H1 (cell line): ENCODE data around the gene IFT80. TPM values are rescaled to one million over a fixed set of nuclear protein-coding genes. Genes with fewer than 3 reads are reported as not detected.

Experiments
- CBX5 ChIP-seq: fragments of 300-800, 300-1000 bp; sonication (generic); IDR thresholded peaks from 2 replicates; pipeline ENCODE4 v1.7.1; 2016; ENCODE audit warnings: antibody characterized with exemption, low read length, low read depth
- KDM1A ChIP-seq: fragments of 200-600, 300-600 bp; sonication (generic); IDR thresholded peaks from 2 replicates; pipeline ENCODE4 v1.7.1; 2016; ENCODE audit warnings: mild to moderate bottlenecking, low read length, borderline replicate concordance
- POU5F1 ChIP-seq: IDR thresholded peaks from 2 replicates; pipeline ENCODE4 v1.6.1; 2011; ENCODE audit warnings: low read depth, mild to moderate bottlenecking, low read length, moderate library complexity
- RXRA ChIP-seq: IDR thresholded peaks from 2 replicates; pipeline ENCODE4 v1.6.1; 2011; ENCODE audit warnings: low read depth, mild to moderate bottlenecking, low read length, moderate library complexity; ENCODE audit not compliant: insufficient read depth
- SUZ12 ChIP-seq: fragments of 200-600 bp; sonication (generic); IDR thresholded peaks from 2 replicates; pipeline ENCODE4 v1.6.1; 2012; ENCODE audit warnings: mild to moderate bottlenecking, inconsistent platforms, low read length, moderate library complexity, mixed read lengths
- ZNF274 ChIP-seq: IDR thresholded peaks from 2 replicates; pipeline ENCODE4 v1.7.0; 2012; ENCODE audit warnings: low read length, borderline replicate concordance; ENCODE audit errors: extremely low read depth
- polyA plus RNA-seq, 7 experiments: library from polyadenylated mRNA; depleted of rRNA in 3 of 7; stranded (reverse) in 5 of 7; unstranded in 2 of 7; fragments of >200 nt in 5 of 7; fragments of 200-250 nt in 2 of 7; gene quantifications; 1 replicate in 5 of 7; 2 replicates in 1 of 7; 4 replicates in 1 of 7; pipeline versions ENCODE4 v1.2.1 to v1.2.3, GENCODE V29; 2011 to 2013; ENCODE audit warnings: missing spikeins in 2 of 7, mixed read lengths in 2 of 7
- total RNA-seq: library from RNA; stranded (reverse); fragmentation: NEBNext Ultra II Directional; extraction: Animal tissue kit (Norgen Biotek cat#: 25700); gene quantifications from 2 replicates; pipeline ENCODE4 v1.2.1, GENCODE V29; 2021
- TF ChIP-seq, protein P1 (sequence below): fragments of 300-600 bp; sonication (generic); IDR thresholded peaks from 2 replicates; pipeline ENCODE4 v1.7.1; 2012; ENCODE audit warnings: low read length, moderate library complexity, mild to moderate bottlenecking, inconsistent platforms; ENCODE audit not compliant: insufficient replicate concordance
- TF ChIP-seq, protein P2 (sequence below): IDR thresholded peaks from 2 replicates; pipeline ENCODE4 v1.6.1; 2012; ENCODE audit warnings: inconsistent platforms

The IFT80 gene
- total and polyA plus RNA-seq, 2 of the 8 experiments (the other 6 are each of a cell fraction or from before 2014, with no cell fraction given), result 7.2 to 25.9 TPM

DNA sequence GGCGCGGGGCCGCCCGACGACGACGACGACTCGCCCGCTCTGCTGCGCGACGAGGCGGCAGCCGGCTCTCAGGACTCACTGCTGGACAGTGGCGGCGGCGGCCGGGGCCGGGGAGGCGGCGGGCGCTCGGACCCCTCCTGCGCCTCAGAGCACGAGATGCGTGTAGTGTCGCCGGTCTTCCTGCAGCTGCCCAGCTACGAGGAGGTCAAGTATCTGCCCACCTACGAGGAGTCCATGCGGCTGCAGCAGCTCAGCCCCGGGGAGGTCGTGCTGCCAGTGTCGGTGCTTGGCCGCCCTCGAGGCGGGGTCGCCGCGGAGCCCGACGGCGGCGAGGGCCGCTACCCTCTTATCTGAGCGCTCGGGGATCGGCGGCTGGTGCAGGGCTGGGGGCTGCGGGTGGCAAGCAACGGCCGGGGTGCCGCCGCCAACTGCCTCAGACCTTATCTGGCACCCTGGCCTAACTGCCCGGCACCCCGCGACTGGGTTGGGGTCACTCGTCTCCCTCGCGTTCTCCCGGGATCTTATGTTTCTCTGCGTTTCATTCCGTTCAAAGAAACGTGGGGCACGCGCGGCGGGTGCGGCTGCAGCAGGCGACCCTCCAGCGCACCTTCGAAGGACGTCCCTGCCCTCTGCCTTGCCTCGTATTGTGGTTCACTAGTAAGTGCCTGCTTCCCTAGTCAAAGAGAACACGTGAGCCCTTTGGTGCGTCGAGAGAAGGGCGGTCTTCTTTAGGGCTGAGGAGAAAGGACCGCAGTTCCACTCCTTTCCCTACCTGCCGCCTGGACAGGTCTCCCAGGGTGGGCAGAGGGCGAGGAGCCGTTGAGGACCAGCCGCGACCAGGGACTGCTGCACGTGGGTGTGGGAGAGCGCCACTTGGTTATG is 172.8 kb downstream of the IFT80 start (continued):
- TF ChIP-seq, protein P1, sequence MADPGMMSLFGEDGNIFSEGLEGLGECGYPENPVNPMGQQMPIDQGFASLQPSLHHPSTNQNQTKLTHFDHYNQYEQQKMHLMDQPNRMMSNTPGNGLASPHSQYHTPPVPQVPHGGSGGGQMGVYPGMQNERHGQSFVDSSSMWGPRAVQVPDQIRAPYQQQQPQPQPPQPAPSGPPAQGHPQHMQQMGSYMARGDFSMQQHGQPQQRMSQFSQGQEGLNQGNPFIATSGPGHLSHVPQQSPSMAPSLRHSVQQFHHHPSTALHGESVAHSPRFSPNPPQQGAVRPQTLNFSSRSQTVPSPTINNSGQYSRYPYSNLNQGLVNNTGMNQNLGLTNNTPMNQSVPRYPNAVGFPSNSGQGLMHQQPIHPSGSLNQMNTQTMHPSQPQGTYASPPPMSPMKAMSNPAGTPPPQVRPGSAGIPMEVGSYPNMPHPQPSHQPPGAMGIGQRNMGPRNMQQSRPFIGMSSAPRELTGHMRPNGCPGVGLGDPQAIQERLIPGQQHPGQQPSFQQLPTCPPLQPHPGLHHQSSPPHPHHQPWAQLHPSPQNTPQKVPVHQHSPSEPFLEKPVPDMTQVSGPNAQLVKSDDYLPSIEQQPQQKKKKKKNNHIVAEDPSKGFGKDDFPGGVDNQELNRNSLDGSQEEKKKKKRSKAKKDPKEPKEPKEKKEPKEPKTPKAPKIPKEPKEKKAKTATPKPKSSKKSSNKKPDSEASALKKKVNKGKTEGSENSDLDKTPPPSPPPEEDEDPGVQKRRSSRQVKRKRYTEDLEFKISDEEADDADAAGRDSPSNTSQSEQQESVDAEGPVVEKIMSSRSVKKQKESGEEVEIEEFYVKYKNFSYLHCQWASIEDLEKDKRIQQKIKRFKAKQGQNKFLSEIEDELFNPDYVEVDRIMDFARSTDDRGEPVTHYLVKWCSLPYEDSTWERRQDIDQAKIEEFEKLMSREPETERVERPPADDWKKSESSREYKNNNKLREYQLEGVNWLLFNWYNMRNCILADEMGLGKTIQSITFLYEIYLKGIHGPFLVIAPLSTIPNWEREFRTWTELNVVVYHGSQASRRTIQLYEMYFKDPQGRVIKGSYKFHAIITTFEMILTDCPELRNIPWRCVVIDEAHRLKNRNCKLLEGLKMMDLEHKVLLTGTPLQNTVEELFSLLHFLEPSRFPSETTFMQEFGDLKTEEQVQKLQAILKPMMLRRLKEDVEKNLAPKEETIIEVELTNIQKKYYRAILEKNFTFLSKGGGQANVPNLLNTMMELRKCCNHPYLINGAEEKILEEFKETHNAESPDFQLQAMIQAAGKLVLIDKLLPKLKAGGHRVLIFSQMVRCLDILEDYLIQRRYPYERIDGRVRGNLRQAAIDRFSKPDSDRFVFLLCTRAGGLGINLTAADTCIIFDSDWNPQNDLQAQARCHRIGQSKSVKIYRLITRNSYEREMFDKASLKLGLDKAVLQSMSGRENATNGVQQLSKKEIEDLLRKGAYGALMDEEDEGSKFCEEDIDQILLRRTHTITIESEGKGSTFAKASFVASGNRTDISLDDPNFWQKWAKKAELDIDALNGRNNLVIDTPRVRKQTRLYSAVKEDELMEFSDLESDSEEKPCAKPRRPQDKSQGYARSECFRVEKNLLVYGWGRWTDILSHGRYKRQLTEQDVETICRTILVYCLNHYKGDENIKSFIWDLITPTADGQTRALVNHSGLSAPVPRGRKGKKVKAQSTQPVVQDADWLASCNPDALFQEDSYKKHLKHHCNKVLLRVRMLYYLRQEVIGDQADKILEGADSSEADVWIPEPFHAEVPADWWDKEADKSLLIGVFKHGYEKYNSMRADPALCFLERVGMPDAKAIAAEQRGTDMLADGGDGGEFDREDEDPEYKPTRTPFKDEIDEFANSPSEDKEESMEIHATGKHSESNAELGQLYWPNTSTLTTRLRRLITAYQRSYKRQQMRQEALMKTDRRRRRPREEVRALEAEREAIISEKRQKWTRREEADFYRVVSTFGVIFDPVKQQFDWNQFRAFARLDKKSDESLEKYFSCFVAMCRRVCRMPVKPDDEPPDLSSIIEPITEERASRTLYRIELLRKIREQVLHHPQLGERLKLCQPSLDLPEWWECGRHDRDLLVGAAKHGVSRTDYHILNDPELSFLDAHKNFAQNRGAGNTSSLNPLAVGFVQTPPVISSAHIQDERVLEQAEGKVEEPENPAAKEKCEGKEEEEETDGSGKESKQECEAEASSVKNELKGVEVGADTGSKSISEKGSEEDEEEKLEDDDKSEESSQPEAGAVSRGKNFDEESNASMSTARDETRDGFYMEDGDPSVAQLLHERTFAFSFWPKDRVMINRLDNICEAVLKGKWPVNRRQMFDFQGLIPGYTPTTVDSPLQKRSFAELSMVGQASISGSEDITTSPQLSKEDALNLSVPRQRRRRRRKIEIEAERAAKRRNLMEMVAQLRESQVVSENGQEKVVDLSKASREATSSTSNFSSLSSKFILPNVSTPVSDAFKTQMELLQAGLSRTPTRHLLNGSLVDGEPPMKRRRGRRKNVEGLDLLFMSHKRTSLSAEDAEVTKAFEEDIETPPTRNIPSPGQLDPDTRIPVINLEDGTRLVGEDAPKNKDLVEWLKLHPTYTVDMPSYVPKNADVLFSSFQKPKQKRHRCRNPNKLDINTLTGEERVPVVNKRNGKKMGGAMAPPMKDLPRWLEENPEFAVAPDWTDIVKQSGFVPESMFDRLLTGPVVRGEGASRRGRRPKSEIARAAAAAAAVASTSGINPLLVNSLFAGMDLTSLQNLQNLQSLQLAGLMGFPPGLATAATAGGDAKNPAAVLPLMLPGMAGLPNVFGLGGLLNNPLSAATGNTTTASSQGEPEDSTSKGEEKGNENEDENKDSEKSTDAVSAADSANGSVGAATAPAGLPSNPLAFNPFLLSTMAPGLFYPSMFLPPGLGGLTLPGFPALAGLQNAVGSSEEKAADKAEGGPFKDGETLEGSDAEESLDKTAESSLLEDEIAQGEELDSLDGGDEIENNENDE, result no peak
- TF ChIP-seq, protein P2, sequence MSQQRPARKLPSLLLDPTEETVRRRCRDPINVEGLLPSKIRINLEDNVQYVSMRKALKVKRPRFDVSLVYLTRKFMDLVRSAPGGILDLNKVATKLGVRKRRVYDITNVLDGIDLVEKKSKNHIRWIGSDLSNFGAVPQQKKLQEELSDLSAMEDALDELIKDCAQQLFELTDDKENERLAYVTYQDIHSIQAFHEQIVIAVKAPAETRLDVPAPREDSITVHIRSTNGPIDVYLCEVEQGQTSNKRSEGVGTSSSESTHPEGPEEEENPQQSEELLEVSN, result peak; percentile 99
- TF ChIP-seq KDM1A (no peak), SUZ12 (peak; percentile 93), CBX5 (no peak), RXRA (no peak), ZNF274 (no peak), POU5F1 (no peak)
